HEK293 (cell line): Measurements from ENCODE around the gene ACIN1.

ENCODE experiments used
- CTCF ChIA-PET: fragments of 350-600 bp; formaldehyde crosslinking; extraction: SDS; loops from one replicate; lab custom pipeline; 2021; ENCODE audit warnings: antibody characterized with exemption; lab: Yijun Ruan, JAX
- POLR2A ChIA-PET: fragments of 300-600 bp; formaldehyde crosslinking; extraction: SDS; loops from one replicate; lab custom pipeline; 2020; ENCODE audit warnings: antibody characterized with exemption, inconsistent platforms; lab: Yijun Ruan, JAX
- H3K27ac ChIP-seq: fragments of 200-500 bp; sonication (Bioruptor generic); 2 replicates; pipeline ENCODE4 v1.5.1; 2014; ENCODE audit warnings: low read depth, low read length, control low read depth, inconsistent platforms; ENCODE audit errors: extremely low read depth
- H3K36me3 ChIP-seq, 2 experiments: fragments of 200-500 bp in 1 of 2; sonication (Bioruptor generic) in 1 of 2; 1 replicate in 1 of 2; 2 replicates in 1 of 2; pipeline ENCODE4 v1.5.1; 2014 to 2017; ENCODE audit warnings: inconsistent platforms in 2 of 2, low read length in 2 of 2; ENCODE audit not compliant: control insufficient read depth in 2 of 2, insufficient read depth in 1 of 2
- H3K4me1 ChIP-seq: fragments of 200-500 bp; sonication (Bioruptor generic); 2 replicates; pipeline ENCODE4 v1.5.1; 2014; ENCODE audit warnings: mild to moderate bottlenecking, low read length, inconsistent platforms; ENCODE audit not compliant: control insufficient read depth, insufficient read depth
- H3K4me3 ChIP-seq: 2 replicates; pipeline ENCODE4 v1.5.1; 2011; ENCODE audit warnings: low read depth, mild to moderate bottlenecking, control low read depth, low read length, moderate library complexity
- H3K9me3 ChIP-seq: fragments of 200-500 bp; sonication (Bioruptor generic); 2 replicates; pipeline ENCODE4 v1.5.1; 2014; ENCODE audit warnings: low read depth, low read length, inconsistent platforms; ENCODE audit not compliant: control insufficient read depth, insufficient read depth
- GLI2 ChIP-seq: fragments of 450-650 bp; formaldehyde crosslinking; IDR thresholded peaks from 2 replicates; pipeline ENCODE4; 2017; ENCODE audit warnings: missing biosample characterization, missing genetic modification characterization, low read depth, borderline replicate concordance
- GLIS1 ChIP-seq: fragments of 450-650 bp; formaldehyde crosslinking; IDR thresholded peaks from 2 replicates; pipeline ENCODE4 v1.5.1; 2016; ENCODE audit warnings: missing biosample characterization, missing genetic modification characterization
- KLF8 ChIP-seq: fragments of 450-650 bp; formaldehyde crosslinking; IDR thresholded peaks from 2 replicates; pipeline ENCODE4 v1.5.1; 2016; ENCODE audit warnings: missing biosample characterization, missing genetic modification characterization
- MZF1 ChIP-seq: fragments of 450-650 bp; formaldehyde crosslinking; IDR thresholded peaks from 2 replicates; pipeline ENCODE4 v1.5.1; 2017; ENCODE audit warnings: missing biosample characterization, missing genetic modification characterization, borderline replicate concordance
- OVOL3 ChIP-seq: fragments of 450-650 bp; formaldehyde crosslinking; IDR thresholded peaks from 2 replicates; pipeline ENCODE4 v1.5.1; 2016; ENCODE audit warnings: missing biosample characterization, missing genetic modification characterization
- TRIM28 ChIP-seq: IDR thresholded peaks from 2 replicates; pipeline ENCODE4 v1.6.1; 2011; ENCODE audit warnings: low read length, control low read depth, borderline replicate concordance
- ZFP3 ChIP-seq: fragments of 450-650 bp; formaldehyde crosslinking; IDR thresholded peaks from 2 replicates; pipeline ENCODE4 v1.5.1; 2016; ENCODE audit warnings: low read depth, missing biosample characterization, missing genetic modification characterization
- ZNF121 ChIP-seq: fragments of 450-650 bp; formaldehyde crosslinking; IDR thresholded peaks from 2 replicates; pipeline ENCODE4 v1.5.1; 2016; ENCODE audit warnings: missing biosample characterization, missing genetic modification characterization
- ZNF140 ChIP-seq: fragments of 450-650 bp; formaldehyde crosslinking; IDR thresholded peaks from 2 replicates; pipeline ENCODE4 v1.5.1; 2016; ENCODE audit warnings: missing biosample characterization, missing genetic modification characterization
- ZNF2 ChIP-seq: fragments of 450-650 bp; formaldehyde crosslinking; IDR thresholded peaks from 2 replicates; pipeline ENCODE4 v1.5.1; 2016; ENCODE audit warnings: missing biosample characterization, missing genetic modification characterization
- ZNF211 ChIP-seq: fragments of 450-650 bp; formaldehyde crosslinking; IDR thresholded peaks from 2 replicates; pipeline ENCODE4 v1.5.1; 2016; ENCODE audit warnings: low read depth, missing biosample characterization, missing genetic modification characterization
- ZNF274 ChIP-seq, 2 experiments: fragments of 200-500 bp in 1 of 2; fragments of 450-650 bp in 1 of 2; sonication (Bioruptor generic) in 1 of 2; formaldehyde crosslinking in 1 of 2; IDR thresholded peaks; 2 replicates each; pipeline versions ENCODE4 v1.5.1 to v1.6.1; 2014 to 2016; ENCODE audit warnings: borderline replicate concordance in 1 of 2, inconsistent platforms in 1 of 2, low read length in 1 of 2, missing biosample characterization in 1 of 2, missing genetic modification characterization in 1 of 2
- ZNF292 ChIP-seq: fragments of 450-650 bp; formaldehyde crosslinking; IDR thresholded peaks from 2 replicates; pipeline ENCODE4 v1.5.1; 2016; ENCODE audit warnings: low read depth, missing biosample characterization, missing genetic modification characterization, borderline replicate concordance
- ZNF366 ChIP-seq: fragments of 450-650 bp; formaldehyde crosslinking; conservative IDR thresholded peaks from 2 replicates; pipeline ENCODE4 v1.5.1; 2016; ENCODE audit warnings: missing biosample characterization, missing genetic modification characterization
- ZNF510 ChIP-seq: fragments of 450-650 bp; formaldehyde crosslinking; IDR thresholded peaks from 2 replicates; pipeline ENCODE4 v1.5.1; 2018; ENCODE audit warnings: mild to moderate bottlenecking, missing genetic modification characterization, missing biosample characterization; ENCODE audit not compliant: insufficient replicate concordance
- ZSCAN23 ChIP-seq: fragments of 450-650 bp; formaldehyde crosslinking; IDR thresholded peaks from 2 replicates; pipeline ENCODE4 v1.5.1; 2016; ENCODE audit warnings: missing biosample characterization, missing genetic modification characterization
- ZSCAN30 ChIP-seq: fragments of 450-650 bp; IDR thresholded peaks from 2 replicates; pipeline ENCODE4 v1.5.1; 2018; ENCODE audit warnings: missing biosample characterization, mild to moderate bottlenecking, missing genetic modification characterization, moderate library complexity
- TF ChIP-seq, protein P1 (sequence below): fragments of 450-650 bp; formaldehyde crosslinking; IDR thresholded peaks from 2 replicates; pipeline ENCODE4 v1.5.1; 2016; ENCODE audit warnings: missing biosample characterization, missing genetic modification characterization, borderline replicate concordance
- TF ChIP-seq, protein P2 (sequence below): fragments of 450-650 bp; formaldehyde crosslinking; IDR thresholded peaks from 2 replicates; pipeline ENCODE4 v1.5.1; 2016; ENCODE audit warnings: missing biosample characterization, missing genetic modification characterization
- TF ChIP-seq, protein P3 (sequence below): fragments of 450-650 bp; formaldehyde crosslinking; IDR thresholded peaks from 2 replicates; pipeline ENCODE4 v1.5.1; 2016; ENCODE audit warnings: missing biosample characterization, missing genetic modification characterization
- TF ChIP-seq, protein P4 (sequence below): fragments of 450-650 bp; formaldehyde crosslinking; IDR thresholded peaks from 2 replicates; pipeline ENCODE4 v1.5.1; 2016; ENCODE audit warnings: missing biosample characterization, missing genetic modification characterization

ACIN1 gene

DNA sequence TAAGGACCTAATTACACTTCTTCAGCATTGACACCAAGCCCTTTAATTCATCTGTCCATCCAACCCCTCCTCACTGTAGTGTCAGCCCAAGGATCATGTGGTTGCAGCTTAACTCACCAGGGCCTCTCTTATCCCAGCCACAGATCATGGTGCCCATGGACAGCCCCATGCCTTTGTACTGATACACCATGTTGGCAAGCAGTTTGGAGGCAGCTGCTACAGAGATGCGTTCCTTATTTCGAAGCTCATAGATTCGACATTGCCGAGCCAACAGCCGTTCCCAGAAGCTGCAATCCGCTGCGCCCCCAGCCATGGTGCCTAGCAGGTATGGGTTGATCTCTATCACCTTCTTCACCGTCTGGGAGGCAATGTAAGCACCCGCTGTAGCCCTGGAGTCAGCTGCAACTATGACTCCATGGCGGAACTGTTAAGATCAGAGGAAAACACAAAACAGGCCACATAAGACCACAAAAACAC, 61.6 kb downstream of the ACIN1 start:
- CTCF ChIA-PET: interaction anchor here (0.6 to 1.8 kb wide), 6 partner anchors 22 to 63 kb away, joined by 3 to 10 read pairs (median 4); no protein-coding TSS in a partner anchor
- peaks cover 37 to 46% of the 10 kb centered on the region in 2 experiments for H3K36me3 ChIP-seq

DNA sequence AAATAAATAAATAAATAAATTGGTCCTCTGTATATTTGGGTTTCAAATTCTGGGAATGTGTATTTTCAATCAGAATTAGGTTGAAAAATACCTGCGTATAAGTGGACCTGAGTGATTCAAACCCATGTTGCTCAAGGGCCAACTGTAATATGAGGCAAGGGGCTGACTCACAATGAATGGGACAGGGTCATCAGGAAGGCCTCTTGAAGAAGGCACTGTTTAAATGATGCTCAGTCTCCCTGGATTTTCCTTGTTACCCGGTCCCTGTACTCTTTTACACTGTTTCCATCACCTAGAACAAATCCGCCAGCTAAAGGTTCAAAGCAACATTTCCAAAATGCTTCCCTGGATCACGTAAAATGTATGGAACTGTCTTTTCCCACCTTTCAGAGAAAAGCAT, 64.0 kb downstream of the ACIN1 start:
- TF ChIP-seq MZF1 (tag by site-specific recombination): no peak
- Histone ChIP-seq H3K4me3 (no peak overlapping the region), H3K36me3 (peaks cover 45 to 55% of the 10 kb centered on the region in 2 experiments), H3K9me3 (no peaks in the 10 kb centered on the region), H3K4me1 (no peaks in the 10 kb centered on the region), H3K27ac (no peak overlapping the region)
- POLR2A ChIA-PET: interaction anchor here (0.6 to 1.8 kb wide), 2 partner anchors 11 to 24 kb away, joined by 3 to 4 read pairs; no protein-coding TSS in a partner anchor
- CTCF ChIA-PET: interaction anchor here (0.6 to 1.8 kb wide), 5 partner anchors 24 to 49 kb away, joined by 3 to 8 read pairs (median 4); partner anchors contain the start of gene AJUBA

More for the DNA sequence above, 61.6 kb downstream of the ACIN1 start:
- H3K4me1 ChIP-seq: no peaks in the 10 kb centered on the region
- no peak for TF ChIP-seq GLIS1 (tag by site-specific recombination)
- no peak for TF ChIP-seq ZNF366
- TF ChIP-seq, protein P1, sequence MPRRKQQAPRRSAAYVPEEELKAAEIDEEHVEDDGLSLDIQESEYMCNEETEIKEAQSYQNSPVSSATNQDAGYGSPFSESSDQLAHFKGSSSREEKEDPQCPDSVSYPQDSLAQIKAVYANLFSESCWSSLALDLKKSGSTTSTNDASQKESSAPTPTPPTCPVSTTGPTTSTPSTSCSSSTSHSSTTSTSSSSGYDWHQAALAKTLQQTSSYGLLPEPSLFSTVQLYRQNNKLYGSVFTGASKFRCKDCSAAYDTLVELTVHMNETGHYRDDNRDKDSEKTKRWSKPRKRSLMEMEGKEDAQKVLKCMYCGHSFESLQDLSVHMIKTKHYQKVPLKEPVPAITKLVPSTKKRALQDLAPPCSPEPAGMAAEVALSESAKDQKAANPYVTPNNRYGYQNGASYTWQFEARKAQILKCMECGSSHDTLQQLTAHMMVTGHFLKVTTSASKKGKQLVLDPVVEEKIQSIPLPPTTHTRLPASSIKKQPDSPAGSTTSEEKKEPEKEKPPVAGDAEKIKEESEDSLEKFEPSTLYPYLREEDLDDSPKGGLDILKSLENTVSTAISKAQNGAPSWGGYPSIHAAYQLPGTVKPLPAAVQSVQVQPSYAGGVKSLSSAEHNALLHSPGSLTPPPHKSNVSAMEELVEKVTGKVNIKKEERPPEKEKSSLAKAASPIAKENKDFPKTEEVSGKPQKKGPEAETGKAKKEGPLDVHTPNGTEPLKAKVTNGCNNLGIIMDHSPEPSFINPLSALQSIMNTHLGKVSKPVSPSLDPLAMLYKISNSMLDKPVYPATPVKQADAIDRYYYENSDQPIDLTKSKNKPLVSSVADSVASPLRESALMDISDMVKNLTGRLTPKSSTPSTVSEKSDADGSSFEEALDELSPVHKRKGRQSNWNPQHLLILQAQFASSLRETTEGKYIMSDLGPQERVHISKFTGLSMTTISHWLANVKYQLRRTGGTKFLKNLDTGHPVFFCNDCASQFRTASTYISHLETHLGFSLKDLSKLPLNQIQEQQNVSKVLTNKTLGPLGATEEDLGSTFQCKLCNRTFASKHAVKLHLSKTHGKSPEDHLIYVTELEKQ (tag by site-specific recombination): no peak
- TF ChIP-seq, protein P2, sequence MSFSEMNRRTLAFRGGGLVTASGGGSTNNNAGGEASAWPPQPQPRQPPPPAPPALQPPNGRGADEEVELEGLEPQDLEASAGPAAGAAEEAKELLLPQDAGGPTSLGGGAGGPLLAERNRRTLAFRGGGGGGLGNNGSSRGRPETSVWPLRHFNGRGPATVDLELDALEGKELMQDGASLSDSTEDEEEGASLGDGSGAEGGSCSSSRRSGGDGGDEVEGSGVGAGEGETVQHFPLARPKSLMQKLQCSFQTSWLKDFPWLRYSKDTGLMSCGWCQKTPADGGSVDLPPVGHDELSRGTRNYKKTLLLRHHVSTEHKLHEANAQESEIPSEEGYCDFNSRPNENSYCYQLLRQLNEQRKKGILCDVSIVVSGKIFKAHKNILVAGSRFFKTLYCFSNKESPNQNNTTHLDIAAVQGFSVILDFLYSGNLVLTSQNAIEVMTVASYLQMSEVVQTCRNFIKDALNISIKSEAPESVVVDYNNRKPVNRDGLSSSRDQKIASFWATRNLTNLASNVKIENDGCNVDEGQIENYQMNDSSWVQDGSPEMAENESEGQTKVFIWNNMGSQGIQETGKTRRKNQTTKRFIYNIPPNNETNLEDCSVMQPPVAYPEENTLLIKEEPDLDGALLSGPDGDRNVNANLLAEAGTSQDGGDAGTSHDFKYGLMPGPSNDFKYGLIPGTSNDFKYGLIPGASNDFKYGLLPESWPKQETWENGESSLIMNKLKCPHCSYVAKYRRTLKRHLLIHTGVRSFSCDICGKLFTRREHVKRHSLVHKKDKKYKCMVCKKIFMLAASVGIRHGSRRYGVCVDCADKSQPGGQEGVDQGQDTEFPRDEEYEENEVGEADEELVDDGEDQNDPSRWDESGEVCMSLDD: no peak
- no peak for TF ChIP-seq ZFP3 (tag by site-specific recombination)
- no peak for TF ChIP-seq ZNF121 (tag by site-specific recombination)
- TF ChIP-seq, protein P3, sequence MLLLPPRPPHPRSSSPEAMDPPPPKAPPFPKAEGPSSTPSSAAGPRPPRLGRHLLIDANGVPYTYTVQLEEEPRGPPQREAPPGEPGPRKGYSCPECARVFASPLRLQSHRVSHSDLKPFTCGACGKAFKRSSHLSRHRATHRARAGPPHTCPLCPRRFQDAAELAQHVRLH (tag by site-specific recombination): no peak
- H3K9me3 ChIP-seq: no peaks in the 10 kb centered on the region
- no peak overlapping the region for H3K4me3 ChIP-seq
- no peak overlapping the region for H3K27ac ChIP-seq
- POLR2A ChIA-PET: interaction anchor here (1.2 to 1.5 kb wide), 2 partner anchors 8 to 253 kb away, joined by 3 to 4 read pairs; partner anchors contain the start of gene HOMEZ

DNA sequence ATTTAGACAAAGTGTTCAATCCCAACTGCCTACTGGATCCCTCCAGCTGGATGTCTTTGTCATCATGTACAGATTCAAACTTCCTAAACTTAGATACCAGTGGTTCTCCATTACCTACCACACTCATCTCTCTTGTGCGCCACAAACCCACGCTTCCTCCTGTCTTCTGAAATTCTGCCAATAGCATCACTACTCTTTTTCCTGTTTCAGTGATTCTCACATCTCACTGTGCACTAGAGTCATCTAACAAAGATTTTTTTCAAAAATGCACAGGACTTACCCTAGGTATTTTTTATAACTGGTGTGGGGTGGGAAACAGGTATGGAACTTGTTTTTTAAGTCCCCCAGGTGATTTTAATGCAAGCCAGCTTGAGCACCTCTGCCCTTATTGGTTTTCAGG, 66.1 kb downstream of the ACIN1 start:
- H3K27ac ChIP-seq: no peak overlapping the region
- peaks cover 45 to 70% of the 10 kb centered on the region in 2 experiments for H3K36me3 ChIP-seq
- POLR2A ChIA-PET: interaction anchor here (2.0 kb wide), 1 partner anchor 22 kb away, joined by 6 read pairs; no protein-coding TSS in a partner anchor
- H3K4me3 ChIP-seq: no peak overlapping the region
- CTCF ChIA-PET: interaction anchor here (0.6 to 2.9 kb wide), 4 partner anchors 10 to 48 kb away, joined by 3 to 15 read pairs (median 4); no protein-coding TSS in a partner anchor
- H3K4me1 ChIP-seq: peaks cover 4% of the 10 kb centered on the region; the same call in 1 of the 2 replicates
- no peaks in the 10 kb centered on the region for H3K9me3 ChIP-seq
- TF ChIP-seq ZNF510 (tag by site-specific recombination) (no peak), OVOL3 (no peak), ZNF292 (tag by site-specific recombination) (no peak), GLI2 (tag by site-specific recombination) (no peak), KLF8 (tag by site-specific recombination) (no peak), ZFP3 (tag by site-specific recombination) (no peak), TRIM28 (no peak), ZSCAN23 (tag by site-specific recombination) (no peak), ZNF274 (IDR thresholded peaks at IDR 0.05; ENCODE audit: low read length) (no peak), ZNF274 (tag by site-specific recombination; IDR thresholded peaks at IDR 0.05; ENCODE audit: borderline replicate concordance) (no peak), ZNF2 (tag by site-specific recombination) (no peak), ZSCAN30 (tag by site-specific recombination) (no peak), ZNF140 (tag by site-specific recombination) (no peak), ZNF211 (tag by site-specific recombination) (no peak)
- TF ChIP-seq, protein P4, sequence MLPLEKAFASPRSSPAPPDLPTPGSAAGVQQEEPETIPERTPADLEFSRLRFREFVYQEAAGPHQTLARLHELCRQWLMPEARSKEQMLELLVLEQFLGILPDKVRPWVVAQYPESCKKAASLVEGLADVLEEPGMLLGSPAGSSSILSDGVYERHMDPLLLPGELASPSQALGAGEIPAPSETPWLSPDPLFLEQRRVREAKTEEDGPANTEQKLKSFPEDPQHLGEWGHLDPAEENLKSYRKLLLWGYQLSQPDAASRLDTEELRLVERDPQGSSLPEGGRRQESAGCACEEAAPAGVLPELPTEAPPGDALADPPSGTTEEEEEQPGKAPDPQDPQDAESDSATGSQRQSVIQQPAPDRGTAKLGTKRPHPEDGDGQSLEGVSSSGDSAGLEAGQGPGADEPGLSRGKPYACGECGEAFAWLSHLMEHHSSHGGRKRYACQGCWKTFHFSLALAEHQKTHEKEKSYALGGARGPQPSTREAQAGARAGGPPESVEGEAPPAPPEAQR: no peak
